Subcutaneous adipose tissue (tissue), 4 donors: ENCODE data around the gene AP1M2. TPM values are rescaled to one million over a fixed set of nuclear protein-coding genes. Genes with fewer than 3 reads are reported as not detected.

Experiments used
- total RNA-seq, 4 donors: library from RNA; depleted of rRNA; stranded (reverse); fragments of >200 nt; gene quantifications; one replicate each; pipeline ENCODE4 v1.1.0, GENCODE V29; 2016
- TF ChIP-seq, protein P1 (sequence below): fragments of 450-650 bp; IDR thresholded peaks from one replicate; pipeline ENCODE4 v1.5.1; 2016; ENCODE audit warnings: low read depth, mild to moderate bottlenecking, control low read depth, antibody characterized with exemption, moderate library complexity

AP1M2 gene
- under 1 TPM in 1 of 4 donors, not detected in 3; 0.51 TPM for total RNA-seq

GRCh38 chr19:10587022-10587838 lies at the start of gene AP1M2:
Gene AP1M2 (minus strand): TSS chr19:10587312. CDS start chr19:10587231, 81 bp downstream.
- TF ChIP-seq, protein P1, sequence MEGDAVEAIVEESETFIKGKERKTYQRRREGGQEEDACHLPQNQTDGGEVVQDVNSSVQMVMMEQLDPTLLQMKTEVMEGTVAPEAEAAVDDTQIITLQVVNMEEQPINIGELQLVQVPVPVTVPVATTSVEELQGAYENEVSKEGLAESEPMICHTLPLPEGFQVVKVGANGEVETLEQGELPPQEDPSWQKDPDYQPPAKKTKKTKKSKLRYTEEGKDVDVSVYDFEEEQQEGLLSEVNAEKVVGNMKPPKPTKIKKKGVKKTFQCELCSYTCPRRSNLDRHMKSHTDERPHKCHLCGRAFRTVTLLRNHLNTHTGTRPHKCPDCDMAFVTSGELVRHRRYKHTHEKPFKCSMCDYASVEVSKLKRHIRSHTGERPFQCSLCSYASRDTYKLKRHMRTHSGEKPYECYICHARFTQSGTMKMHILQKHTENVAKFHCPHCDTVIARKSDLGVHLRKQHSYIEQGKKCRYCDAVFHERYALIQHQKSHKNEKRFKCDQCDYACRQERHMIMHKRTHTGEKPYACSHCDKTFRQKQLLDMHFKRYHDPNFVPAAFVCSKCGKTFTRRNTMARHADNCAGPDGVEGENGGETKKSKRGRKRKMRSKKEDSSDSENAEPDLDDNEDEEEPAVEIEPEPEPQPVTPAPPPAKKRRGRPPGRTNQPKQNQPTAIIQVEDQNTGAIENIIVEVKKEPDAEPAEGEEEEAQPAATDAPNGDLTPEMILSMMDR: no peak

DNA sequence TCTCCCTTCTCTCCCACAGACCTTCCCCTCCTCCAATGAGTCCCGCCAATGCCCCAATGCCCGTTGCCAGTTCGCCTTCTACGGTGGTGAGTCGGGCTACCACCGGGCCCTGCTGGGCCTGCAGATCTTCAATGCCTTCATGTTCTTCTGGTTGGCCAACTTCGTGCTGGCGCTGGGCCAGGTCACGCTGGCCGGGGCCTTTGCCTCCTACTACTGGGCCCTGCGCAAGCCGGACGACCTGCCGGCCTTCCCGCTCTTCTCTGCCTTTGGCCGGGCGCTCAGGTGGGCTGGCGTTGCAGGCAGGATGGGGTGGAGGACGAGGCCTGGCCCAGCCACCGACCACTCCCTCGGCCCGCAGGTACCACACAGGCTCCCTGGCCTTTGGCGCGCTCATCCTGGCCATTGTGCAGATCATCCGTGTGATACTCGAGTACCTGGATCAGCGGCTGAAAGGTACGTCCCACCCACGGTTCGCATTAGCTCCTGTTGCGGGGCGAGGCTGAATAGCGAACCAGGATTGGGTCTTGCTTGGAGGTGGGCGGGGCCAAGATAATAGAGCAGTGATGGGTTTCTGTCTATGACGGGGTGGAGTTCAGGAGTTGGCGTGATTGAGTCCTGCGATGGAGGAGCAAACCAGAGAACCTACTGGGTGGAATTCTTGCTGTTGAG lies 49.3 kb upstream of the AP1M2 start:
- TF ChIP-seq, protein P1: no peak

GRCh38 chr19:10634963-10635362 lies 47.9 kb upstream of the AP1M2 start:
- TF ChIP-seq, protein P1: no peak

DNA sequence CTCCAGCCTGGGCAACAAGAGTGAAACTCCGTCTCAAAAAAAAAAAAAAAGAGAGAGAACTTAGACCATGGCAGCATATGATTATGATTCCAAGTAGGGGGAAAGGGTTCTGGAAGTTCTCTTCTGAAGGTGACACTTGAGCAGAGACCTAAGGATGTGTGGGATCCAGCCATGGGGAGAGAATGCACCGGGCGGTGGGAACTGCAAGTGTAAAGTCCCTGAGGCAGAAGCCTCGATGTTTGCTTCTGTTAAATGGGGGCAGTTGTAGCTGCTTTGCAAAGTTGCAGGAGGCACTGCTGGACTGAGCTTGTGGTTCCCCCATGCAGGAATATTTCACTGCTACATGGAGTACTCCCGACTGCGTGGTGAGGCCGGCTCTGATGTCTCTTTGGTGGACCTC lies 47.3 kb upstream of the AP1M2 start:
- TF ChIP-seq, protein P1: no peak

DNA sequence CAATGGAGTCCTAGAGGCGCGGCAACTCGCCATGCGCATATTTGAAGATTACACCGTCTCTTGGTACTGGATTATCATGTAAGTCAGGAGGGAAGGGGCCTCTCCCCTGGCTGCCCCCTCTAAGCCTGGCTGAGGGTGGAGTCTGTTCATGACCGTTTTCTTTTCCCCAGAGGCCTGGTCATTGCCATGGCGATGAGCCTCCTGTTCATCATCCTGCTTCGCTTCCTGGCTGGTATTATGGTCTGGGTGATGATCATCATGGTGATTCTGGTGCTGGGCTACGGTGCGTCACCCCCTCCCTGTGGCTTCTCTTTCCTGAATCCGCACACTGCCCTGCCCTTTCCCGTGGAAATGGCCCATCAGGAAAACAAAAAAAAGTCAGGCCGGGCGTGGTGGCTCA lies 44.8 kb upstream of the AP1M2 start:
- TF ChIP-seq, protein P1: no peak

DNA sequence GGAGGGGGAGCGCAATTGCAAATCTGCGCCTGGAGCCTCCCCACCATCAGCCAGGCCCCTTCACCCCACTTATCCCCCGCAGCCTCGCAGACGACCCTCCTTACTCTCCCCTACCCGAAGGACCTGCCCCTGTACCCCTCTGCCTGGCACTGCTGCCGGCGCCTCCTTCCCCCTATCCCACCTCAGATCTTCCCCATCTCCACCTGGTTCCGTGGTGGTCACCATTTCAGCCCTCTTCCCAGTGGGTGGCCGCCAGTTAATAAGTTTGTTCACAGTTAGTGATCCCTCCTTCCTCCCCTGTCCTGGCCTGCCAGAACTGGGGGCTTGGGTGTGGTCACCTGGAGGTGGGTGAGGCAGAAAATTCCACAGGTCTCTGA lies 38.6 kb upstream of the AP1M2 start:
- TF ChIP-seq, protein P1: no peak

DNA sequence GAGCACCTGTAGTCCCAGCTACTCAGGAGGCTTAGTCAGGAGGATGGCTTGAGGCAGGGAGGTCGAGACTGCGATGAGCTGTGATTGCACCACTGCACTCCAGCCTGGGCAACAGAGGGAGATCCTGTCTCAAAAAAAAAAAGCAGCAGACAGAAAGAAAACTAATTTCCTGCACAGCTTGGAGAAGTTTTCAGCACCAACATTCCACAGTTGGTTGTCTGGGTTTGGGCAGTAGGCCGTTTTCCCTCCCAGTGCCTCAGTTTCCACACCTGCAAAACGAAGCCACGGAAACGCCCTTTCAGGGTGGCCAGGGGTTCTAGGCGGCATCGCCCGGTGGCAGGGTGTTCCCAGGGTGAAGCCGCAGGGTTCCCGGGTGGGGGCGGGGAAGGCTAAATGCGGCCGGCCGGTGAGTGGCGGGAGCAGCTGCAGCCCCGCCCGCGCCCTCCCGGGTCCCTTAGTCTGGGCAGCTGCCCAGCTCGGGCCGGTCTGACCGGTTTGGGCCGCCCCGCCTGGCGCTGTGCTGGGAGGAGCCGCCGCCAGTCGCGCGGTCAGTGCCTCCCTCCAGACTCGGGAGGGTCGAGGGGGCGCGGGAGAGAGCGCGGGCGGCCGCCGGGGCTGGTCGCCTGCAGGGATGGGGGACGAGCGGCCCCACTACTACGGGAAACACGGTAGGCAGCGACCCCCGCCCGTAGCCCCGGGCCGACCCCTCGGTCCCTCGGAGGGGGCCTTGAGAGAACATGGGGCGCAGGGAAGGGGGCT lies 38.1 kb upstream of the AP1M2 start, which contains the start of gene SLC44A2:
Gene SLC44A2 (plus strand): TSS at position 551 of the 759 bp plus-strand sequence. CDS start 81 bp downstream, at position 632.
- TF ChIP-seq, protein P1: no peak
